H1 (cell line): ENCODE results near the gene PRUNE1. TPM values are rescaled to one million over a fixed set of nuclear protein-coding genes. Genes with fewer than 3 reads are reported as not detected.

Experiments used
- TAF7 ChIP-seq: optimal IDR thresholded peaks from 2 replicates; pipeline ENCODE3; 2011; ENCODE audit warnings: low read depth, mild to moderate bottlenecking, inconsistent platforms, low read length, moderate library complexity, borderline replicate concordance
- polyA plus RNA-seq, 7 experiments: library from polyadenylated mRNA; depleted of rRNA in 3 of 7; stranded (reverse) in 5 of 7; unstranded in 2 of 7; fragments of >200 nt in 5 of 7; fragments of 200-250 nt in 2 of 7; gene quantifications; 1 replicate in 5 of 7; 2 replicates in 1 of 7; 4 replicates in 1 of 7; pipeline versions ENCODE4 v1.2.1 to v1.2.3, GENCODE V29; 2011 to 2013; ENCODE audit warnings: missing spikeins in 2 of 7, mixed read lengths in 2 of 7
- total RNA-seq: library from RNA; stranded (reverse); fragmentation: NEBNext Ultra II Directional; extraction: Animal tissue kit (Norgen Biotek cat#: 25700); gene quantifications from 2 replicates; pipeline ENCODE4 v1.2.1, GENCODE V29; 2021

Gene PRUNE1
- total and polyA plus RNA-seq, 2 of the 8 experiments (the other 6 are each of a cell fraction or from before 2014, with no cell fraction given): 32.8 to 54.2 TPM

DNA sequence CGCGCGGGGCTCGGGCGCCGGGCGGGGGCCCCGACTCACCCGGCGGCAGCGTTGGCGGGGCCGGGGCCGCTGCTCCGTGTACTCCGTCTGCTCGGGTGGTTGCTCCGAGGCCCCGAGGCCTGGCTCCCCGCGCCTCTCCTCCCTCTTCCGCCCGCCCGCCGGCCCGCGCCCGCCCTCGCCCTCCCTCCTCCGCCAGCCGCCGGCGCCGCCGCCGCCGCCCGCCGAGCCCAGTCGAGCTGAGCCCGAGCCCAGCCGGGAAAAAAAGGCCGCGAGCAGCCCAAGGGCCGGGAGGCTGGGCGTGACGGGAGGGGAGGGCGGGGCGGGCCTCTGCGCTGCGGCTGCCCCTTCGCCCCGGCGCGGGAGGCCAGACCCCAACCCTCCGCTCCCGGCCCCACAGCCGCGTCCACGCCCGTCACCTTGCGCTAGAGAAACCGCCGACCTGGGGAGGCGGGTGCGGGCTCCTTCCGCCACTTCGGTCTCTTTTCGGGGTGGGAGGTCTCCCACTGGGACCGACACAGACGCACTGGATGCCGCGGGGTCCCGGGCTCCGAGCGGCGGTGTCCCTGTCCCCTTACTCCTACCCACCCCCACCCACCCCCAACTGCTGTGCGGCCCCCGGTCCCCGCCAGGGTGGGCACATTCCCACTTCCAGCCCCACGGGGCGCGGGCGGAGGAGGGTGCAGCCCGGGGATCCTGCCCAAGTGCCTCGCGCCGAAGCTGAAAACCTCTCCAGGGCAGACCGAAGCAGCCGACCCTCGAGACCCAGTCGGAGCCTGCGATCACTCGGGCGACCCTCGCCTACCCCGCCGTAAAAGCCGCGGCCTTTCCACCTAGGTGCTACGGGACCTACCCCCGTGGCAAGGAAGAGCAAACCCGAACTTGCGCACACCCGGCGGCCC lies 33.4 kb upstream of the PRUNE1 start, which contains the start of gene CERS2 (continued):
- no peak for TF ChIP-seq TAF7
